ENCODE results near the gene SLC25A17.
"Not testable (repeated sequence)": the region's sequence is repeated elsewhere in the genome, so short reads cannot be mapped to it uniquely, and the experiment has no call there.

Gene SLC25A17

GRCh38 chr22:40818192-40818746 lies 877 bp downstream of the SLC25A17 start:
- no peak for ATAC-seq

- ATAC-seq: no peak
Observed at GRCh38 chr22:40817737-40818136, 1.4 kb downstream of the SLC25A17 start.

GRCh38 chr22:40813912-40814315 lies 5.2 kb downstream of the SLC25A17 start:
- ATAC-seq: no peak

GRCh38 chr22:40808018-40808841 lies 10.9 kb downstream of the SLC25A17 start:
- ATAC-seq: no peak

- ATAC-seq: no peak
Observed at GRCh38 chr22:40806711-40807110, 12.4 kb downstream of the SLC25A17 start.

- no peak for ATAC-seq
Observed at GRCh38 chr22:40805699-40806203, 13.4 kb downstream of the SLC25A17 start.

GRCh38 chr22:40805239-40805638 lies 13.9 kb downstream of the SLC25A17 start:
- ATAC-seq: no peak

GRCh38 chr22:40803321-40803720 lies 15.8 kb downstream of the SLC25A17 start:
- no peak for ATAC-seq

GRCh38 chr22:40799008-40799407 lies 20.1 kb downstream of the SLC25A17 start:
- no peak for ATAC-seq

GRCh38 chr22:40797427-40797826 lies 21.7 kb downstream of the SLC25A17 start:
- ATAC-seq: no peak

- no peak for ATAC-seq
Observed at GRCh38 chr22:40792451-40792850, 26.7 kb downstream of the SLC25A17 start.

- ATAC-seq: no peak
Observed at GRCh38 chr22:40791241-40791640, 27.9 kb downstream of the SLC25A17 start.

GRCh38 chr22:40789131-40789530 lies 30.0 kb downstream of the SLC25A17 start:
- ATAC-seq: no peak

- no peak for ATAC-seq
Observed at GRCh38 chr22:40782521-40782920, 36.6 kb downstream of the SLC25A17 start.

GRCh38 chr22:40781749-40782148 lies 37.4 kb downstream of the SLC25A17 start:
- ATAC-seq: not testable (repeated sequence)

- ATAC-seq: no peak
Observed at GRCh38 chr22:40769761-40770160, 49.4 kb downstream of the SLC25A17 start.

GRCh38 chr22:40768206-40768605 lies 50.9 kb downstream of the SLC25A17 start:
- no peak for ATAC-seq

GRCh38 chr22:40766956-40767355 lies 52.2 kb downstream of the SLC25A17 start:
- no peak for ATAC-seq

- peak; percentile 65 to 66 for ATAC-seq
Observed at GRCh38 chr22:40764763-40765441, 54.2 kb downstream of the SLC25A17 start.

GRCh38 chr22:40759294-40759840 lies 59.8 kb downstream of the SLC25A17 start:
- ATAC-seq: no peak

GRCh38 chr22:40758851-40759250 lies 60.3 kb downstream of the SLC25A17 start:
- ATAC-seq: not testable (repeated sequence)

GRCh38 chr22:40758390-40758789 lies 60.8 kb downstream of the SLC25A17 start:
- ATAC-seq: no peak

GRCh38 chr22:40757071-40757470 lies 62.1 kb downstream of the SLC25A17 start:
- no peak for ATAC-seq
